Subcutaneous adipose tissue (tissue), 4 donors: ENCODE data around the gene FRYL. TPM values are rescaled to one million over a fixed set of nuclear protein-coding genes. Genes with fewer than 3 reads are reported as not detected.

ENCODE experiments used
- CTCF ChIP-seq: fragments of 450-650 bp; IDR thresholded peaks from one replicate; pipeline ENCODE4 v1.5.1; 2016; ENCODE audit warnings: low read depth, mild to moderate bottlenecking, control low read depth, antibody characterized with exemption, moderate library complexity
- total RNA-seq, 4 donors: library from RNA; depleted of rRNA; stranded (reverse); fragments of >200 nt; gene quantifications; one replicate each; pipeline ENCODE4 v1.1.0, GENCODE V29; 2016

Gene FRYL
- total RNA-seq, 4 donors from 2014 or later: 69.1 to 140 (median 90.0) TPM

- no peak for TF ChIP-seq CTCF
These were observed 86.1 kb downstream of the FRYL start for GRCh38 chr4:48693856-48694574.

GRCh38 chr4:48692897-48693296, 87.2 kb downstream of the FRYL start:
- TF ChIP-seq CTCF: no peak

- no peak for TF ChIP-seq CTCF
These were observed 88.0 kb downstream of the FRYL start for GRCh38 chr4:48692044-48692443.

GRCh38 chr4:48688953-48689352, 91.1 kb downstream of the FRYL start:
- TF ChIP-seq CTCF: no peak

GRCh38 chr4:48687313-48688051, 92.6 kb downstream of the FRYL start:
- no peak for TF ChIP-seq CTCF

GRCh38 chr4:48686369-48686768, 93.7 kb downstream of the FRYL start:
- no peak for TF ChIP-seq CTCF

GRCh38 chr4:48683784-48684666, 96.1 kb downstream of the FRYL start:
- no peak for TF ChIP-seq CTCF
